GM21576 (cell line): ENCODE results near the gene NHSL2.

Source experiments
- ATAC-seq: cut with Tn5 transposase; IDR thresholded peaks from one replicate; pipeline ENCODE4 v1.9.1; 2021; ENCODE audit warnings: mild to moderate bottlenecking, moderate library complexity; ENCODE audit not compliant: unreplicated experiment

NHSL2 gene

DNA sequence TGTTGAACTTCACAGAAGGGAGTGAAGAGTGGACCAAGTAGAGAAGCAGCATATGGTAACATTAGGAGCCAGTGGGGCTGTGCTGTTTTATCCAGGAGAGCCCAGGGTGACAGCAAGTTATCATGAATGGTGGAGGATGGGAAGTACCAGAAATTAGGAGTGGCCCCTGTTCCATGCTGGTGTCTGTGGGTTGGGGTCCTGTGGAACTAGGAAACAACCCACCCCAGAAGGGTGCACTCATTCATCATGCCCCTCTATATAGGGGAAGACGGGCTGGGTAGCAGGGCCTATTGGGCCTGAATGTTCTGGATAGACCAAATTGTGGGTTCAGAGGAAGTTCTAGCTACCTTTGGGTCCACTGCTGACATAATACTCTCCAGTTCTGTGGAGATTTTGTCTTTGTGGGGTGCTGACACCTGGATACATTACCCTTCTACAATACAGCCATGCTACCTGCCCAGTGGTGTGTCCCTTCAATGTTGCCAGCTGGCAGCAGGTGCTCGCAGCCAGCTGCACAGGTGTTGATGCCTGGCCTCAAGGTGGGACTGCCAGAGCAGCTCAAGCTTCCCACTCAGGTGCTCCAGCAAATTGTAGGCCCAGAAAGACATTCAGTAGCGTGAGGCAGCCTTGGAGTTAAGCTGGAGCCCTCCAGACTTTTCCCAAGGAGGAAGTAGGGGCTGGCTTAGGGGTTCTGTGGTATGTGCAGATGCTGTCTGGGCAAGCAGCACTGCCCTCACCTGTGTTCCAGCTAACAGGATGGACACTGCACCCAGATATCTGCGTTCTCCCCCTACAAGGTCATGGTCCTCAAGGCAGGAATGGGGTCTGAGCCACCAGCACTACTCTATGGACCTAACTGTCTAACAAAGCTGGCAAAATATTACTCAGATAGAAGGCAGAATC is 106.5 kb downstream of the NHSL2 start:
- ATAC-seq: no peak

GRCh38 chrX:72018277-72019112 is 107.8 kb downstream of the NHSL2 start:
- peak; percentile 63 for ATAC-seq

- no peak for ATAC-seq
Observed at GRCh38 chrX:72019487-72019886, 108.8 kb downstream of the NHSL2 start.

DNA sequence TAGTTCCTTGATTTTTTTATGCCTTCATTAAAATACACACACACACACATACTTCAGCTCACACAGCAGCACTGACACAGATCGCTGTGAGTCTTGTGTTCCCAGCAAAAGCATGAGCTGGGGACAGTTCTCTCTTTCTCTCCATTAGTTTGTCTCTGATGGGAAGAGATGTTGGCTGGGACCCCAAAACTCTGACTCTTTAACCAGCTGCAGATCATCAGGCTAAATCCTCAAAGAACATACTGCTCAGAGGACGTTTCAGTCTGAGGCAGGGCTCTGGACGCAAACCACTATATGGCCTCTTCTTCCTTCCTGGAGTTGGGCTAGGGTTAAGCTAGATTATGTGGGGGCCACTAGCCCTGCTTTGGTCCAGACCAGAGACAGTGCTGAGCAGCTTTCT is 109.6 kb downstream of the NHSL2 start:
- ATAC-seq: no peak

DNA sequence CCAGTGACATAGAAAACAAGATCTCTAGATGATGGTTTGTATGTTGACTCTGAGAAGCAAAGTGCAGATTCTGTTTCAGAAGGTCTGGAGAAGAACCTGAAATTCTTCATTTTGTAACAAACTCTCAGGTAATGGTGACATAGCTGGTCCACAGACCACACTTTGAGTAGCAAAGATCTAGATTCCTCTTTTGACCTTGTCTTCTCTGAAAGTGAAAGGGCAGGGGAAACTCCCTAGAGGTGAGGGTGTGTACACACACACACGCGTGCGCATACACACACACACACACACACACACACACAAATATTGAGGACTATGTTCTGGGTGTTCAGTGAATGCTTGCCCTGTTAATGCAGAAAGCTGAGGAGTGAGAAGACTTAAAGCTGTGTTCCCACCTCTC is 110.1 kb downstream of the NHSL2 start:
- peak; percentile 64 for ATAC-seq

DNA sequence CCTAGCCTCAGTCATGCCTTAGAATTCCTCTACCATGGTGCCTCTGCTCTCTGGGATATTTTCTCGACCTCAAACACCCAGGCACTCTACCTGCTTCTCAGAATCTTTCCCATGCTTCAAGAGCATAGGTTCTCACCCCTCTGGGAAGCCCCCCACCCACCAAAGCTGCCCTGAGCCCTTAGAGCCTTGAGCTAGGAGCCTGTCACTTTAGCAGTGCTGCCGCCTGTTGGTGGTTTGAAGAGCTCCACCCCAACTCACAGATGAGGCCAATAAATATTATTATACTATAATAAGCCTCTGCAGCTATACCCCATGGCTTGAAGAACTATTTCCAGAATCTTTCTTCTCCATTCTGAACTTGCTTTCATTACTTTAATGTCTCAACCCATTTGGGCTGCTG is 111.3 kb downstream of the NHSL2 start:
- no peak for ATAC-seq

GRCh38 chrX:72023071-72023470 is 112.4 kb downstream of the NHSL2 start:
- ATAC-seq: no peak

DNA sequence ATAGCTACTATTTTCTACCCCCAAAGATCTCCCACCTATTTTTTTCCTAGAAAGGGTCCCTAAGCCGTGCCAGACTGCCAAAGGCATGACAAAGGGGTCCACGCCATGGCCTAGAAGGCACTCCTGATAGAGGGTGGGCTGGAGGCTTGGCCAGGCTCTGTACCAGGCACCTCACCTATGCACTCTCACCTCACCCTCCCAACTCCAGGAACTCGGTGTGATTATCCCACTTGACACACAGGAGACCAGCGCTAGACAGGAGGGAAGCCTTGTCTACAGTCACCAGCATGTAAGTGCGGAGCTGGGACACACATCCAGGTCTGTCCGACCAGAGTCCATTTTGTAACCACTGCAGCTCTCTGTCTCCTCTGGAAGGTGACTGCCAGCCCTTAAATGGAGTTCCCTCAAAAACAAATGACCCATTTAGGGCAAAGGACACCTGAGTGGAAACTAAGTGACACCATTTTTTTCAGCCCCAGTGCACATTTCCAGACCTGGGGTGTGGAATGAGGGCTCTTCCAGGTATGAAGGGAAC is 114.7 kb downstream of the NHSL2 start:
- ATAC-seq: no peak

DNA sequence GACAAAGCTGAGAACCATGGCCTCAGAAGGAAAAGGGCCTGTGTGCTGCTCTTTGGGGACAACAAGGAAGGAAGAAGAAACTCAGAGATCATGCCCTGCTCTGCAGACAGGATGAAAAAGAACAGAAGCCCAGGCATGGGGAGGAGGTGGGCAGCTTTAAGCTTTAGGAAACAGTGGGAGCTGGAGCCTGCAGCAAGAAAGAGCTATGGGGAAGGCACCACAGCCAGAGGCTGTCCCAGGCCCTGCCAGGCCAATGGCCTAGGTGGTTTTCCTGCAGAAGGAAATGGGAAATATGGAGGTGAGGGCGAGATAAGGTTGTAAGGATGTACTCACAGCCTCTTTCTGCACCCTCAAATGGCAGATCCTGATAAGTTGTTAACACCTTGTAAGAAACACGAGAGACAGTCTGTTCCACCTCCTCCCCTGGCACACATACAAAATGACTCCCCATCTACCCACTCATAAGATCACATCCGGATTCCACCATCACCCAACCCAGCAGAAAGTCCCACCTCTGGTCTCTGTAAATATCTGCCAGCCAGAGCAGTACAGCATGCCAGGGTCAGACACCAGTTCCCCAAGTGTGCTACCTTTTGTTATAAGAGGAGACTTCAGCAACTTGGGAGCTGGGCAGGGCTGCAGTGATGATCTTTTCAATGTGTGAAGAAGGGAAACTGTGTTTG is 115.8 kb downstream of the NHSL2 start:
- ATAC-seq: no peak

- no peak for ATAC-seq
Observed at GRCh38 chrX:72027024-72027913, 116.6 kb downstream of the NHSL2 start.

DNA sequence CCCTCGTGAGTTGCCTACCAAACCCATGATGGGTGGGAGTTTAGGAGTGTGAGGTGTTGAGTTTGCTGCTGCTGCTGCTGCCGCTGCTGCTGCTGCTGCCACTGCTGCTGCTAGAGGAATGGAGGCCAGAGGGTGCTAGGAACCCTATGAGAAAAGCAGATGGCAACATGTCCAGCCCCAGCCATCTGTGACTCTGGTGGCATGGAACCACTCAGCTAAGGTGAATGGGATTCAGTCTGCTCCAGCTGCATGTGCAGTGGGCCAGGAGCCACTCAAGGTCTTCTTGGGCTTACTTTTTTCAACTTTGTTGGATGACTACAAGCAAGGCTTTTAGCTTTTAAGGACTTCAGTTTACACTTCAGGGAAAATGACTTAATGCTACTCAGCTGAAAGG is 117.3 kb downstream of the NHSL2 start:
- no peak for ATAC-seq

DNA sequence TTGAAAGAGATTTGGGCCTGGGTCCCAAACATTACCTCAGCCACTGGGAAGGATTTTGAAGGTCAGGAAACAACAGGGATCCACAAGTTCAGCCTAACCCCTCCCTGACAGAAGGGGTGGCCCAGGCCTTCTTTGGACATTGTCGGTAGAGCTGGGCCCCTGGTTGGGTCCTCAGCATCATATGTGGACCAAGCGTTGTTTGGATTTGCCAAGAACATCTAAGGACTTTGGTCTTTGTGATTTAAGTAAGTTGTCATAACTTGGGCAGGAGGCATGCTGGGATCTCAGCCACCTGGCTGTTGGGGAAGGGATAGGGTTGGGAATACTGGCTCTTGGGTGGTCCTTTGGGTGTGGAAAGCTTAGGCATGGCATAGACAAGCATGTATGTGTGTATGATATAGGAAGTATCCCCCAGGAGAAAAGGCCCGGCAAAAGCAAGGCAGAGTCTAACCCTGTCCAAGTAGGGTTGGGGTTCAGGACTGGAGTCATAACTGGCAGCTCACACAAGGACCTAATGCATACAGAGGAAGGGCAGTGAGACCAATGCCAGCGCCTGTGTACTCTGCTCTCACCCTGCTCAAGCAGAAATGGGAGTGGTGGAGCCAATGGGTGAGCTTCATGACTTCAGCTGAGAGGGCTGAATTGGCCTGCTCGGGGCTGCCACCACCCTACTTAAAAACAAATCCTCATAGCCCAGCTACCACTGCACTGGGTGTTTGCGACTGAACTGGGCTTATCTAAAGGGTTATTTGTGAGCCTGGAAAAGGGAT is 118.2 kb downstream of the NHSL2 start:
- no peak for ATAC-seq

- ATAC-seq: no peak
Observed at GRCh38 chrX:72029483-72030411, 119.1 kb downstream of the NHSL2 start.

- no peak for ATAC-seq
Observed at GRCh38 chrX:72030431-72030830, 119.8 kb downstream of the NHSL2 start.

DNA sequence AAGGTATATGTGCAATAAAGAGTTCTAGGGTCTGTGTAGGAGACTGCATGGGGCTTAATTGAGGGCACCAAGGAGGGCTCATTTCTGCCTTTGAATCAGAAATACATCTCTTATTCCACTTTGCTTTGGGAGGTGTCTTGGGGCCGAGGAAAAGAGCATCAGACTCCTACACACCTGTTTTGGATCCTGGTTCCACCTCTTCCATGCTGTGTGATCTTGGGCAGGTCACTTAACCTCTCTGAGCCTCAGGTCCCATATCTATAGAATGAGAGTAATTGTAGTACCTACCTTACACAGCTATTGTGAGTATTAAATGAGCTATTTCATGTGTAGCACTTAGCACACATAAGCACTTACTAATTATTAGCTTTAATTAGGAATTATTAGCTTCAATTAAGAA is 120.5 kb downstream of the NHSL2 start:
- no peak for ATAC-seq

- ATAC-seq: no peak
Observed at GRCh38 chrX:72031634-72032033, 121.0 kb downstream of the NHSL2 start.

DNA sequence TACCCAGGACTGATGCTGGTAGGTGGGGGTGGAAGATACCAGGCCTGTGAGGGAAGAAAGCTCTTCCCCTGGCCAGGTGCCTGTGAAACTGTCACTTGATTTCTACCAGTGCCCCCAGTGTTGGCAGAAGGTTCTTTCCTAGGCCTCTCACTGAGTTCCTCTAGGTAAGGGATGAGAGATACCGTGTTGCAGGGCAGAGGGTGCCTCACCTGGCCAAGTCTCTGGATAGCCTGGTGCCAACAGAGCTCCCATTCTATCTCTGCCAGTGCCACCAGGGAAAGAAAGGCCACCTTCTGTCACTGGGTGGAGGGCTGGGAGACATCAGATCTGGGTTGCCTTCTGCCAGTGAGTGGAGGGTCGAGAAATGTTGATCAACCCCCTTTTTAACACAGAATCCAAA is 127.0 kb downstream of the NHSL2 start:
- ATAC-seq: no peak

- ATAC-seq: no peak
Observed at GRCh38 chrX:72038016-72038415, 127.4 kb downstream of the NHSL2 start.
